SK-N-MC (cell line): ENCODE results near the gene RTKN.

Experiments used
- EZH2 ChIP-seq: fragments of 200-600 bp; sonication (generic); IDR thresholded peaks from one replicate; pipeline ENCODE4 v1.6.1; 2017; ENCODE audit warnings: antibody characterized with exemption
- FOXP2 ChIP-seq: optimal IDR thresholded peaks from 2 replicates; pipeline ENCODE3; 2011; ENCODE audit warnings: mild to moderate bottlenecking, moderate library complexity; ENCODE audit not compliant: insufficient read depth; ENCODE audit errors: extremely low read length, control extremely low read depth
- POLR2AphosphoS5 ChIP-seq: IDR thresholded peaks from 2 replicates; pipeline ENCODE4 v1.6.1; 2012; ENCODE audit warnings: mild to moderate bottlenecking, low read depth, low read length, borderline replicate concordance

- peak; percentile 0; the same call in 1 of the 2 replicates for TF ChIP-seq POLR2AphosphoS5
- TF ChIP-seq EZH2: no peak
- no peak for TF ChIP-seq FOXP2
Observed at GRCh38 chr2:74458132-74458937, 16.6 kb upstream of the RTKN start, which contains the start of gene WBP1.
